PFSK-1 (cell line): ENCODE data around the gene SCRG1.

ENCODE experiments used
- FOXP2 ChIP-seq: optimal IDR thresholded peaks from 2 replicates; pipeline ENCODE3; 2011; ENCODE audit warnings: borderline replicate concordance, control low read depth, inconsistent platforms; ENCODE audit not compliant: insufficient read depth; ENCODE audit errors: extremely low read length, extremely low read depth
- POLR2AphosphoS5 ChIP-seq: IDR thresholded peaks from 2 replicates; pipeline ENCODE4 v1.6.1; 2012; ENCODE audit warnings: low read depth, mild to moderate bottlenecking, control low read depth, low read length, moderate library complexity
- REST ChIP-seq, 2 experiments: IDR thresholded peaks; 2 replicates each; pipeline versions ENCODE4 v1.6.1 to v1.8.0; 2011 to 2012; ENCODE audit warnings: low read depth in 2 of 2, low read length in 2 of 2, control low read depth in 1 of 2, inconsistent platforms in 1 of 2, mild to moderate bottlenecking in 1 of 2, moderate library complexity in 1 of 2; ENCODE audit not compliant: insufficient read depth in 1 of 2
- SIN3A ChIP-seq: IDR thresholded peaks from 2 replicates; pipeline ENCODE4 v1.6.1; 2012; ENCODE audit warnings: mild to moderate bottlenecking, low read length, moderate library complexity, borderline replicate concordance; ENCODE audit not compliant: insufficient read depth
- TAF1 ChIP-seq: IDR thresholded peaks from 2 replicates; pipeline ENCODE4 v1.6.1; 2012; ENCODE audit warnings: low read length, control low read depth, borderline replicate concordance; ENCODE audit not compliant: insufficient read depth

Gene SCRG1

GRCh38 chr4:173374588-173374987, 24.3 kb downstream of the SCRG1 start:
- TF ChIP-seq TAF1: no peak
- no peak for TF ChIP-seq SIN3A
- no peak for TF ChIP-seq REST (IDR thresholded peaks at IDR 0.05; ENCODE audit: insufficient read depth in 1 of 2, low read depth in 2 of 2, low read length in 2 of 2)
- TF ChIP-seq POLR2AphosphoS5: no peak
- no peak for TF ChIP-seq FOXP2

GRCh38 chr4:173371292-173372192, 27.4 kb downstream of the SCRG1 start:
- 0 out of 2 replicates have a peak, but pooled peaks have one; percentile 16 for TF ChIP-seq SIN3A
- no peak for TF ChIP-seq TAF1

- TF ChIP-seq REST (IDR thresholded peaks at IDR 0.05; ENCODE audit: insufficient read depth in 1 of 2, low read depth in 2 of 2, low read length in 2 of 2) (peak; percentile 71 to 84), FOXP2 (no peak), TAF1 (peak; percentile 77; the same call in 1 of the 2 replicates), SIN3A (peak; percentile 70; the same call in 1 of the 2 replicates), POLR2AphosphoS5 (peak; percentile 88)
These were observed 28.2 kb downstream of the SCRG1 start, which contains the start of gene SAP30 for GRCh38 chr4:173370477-173371291. SAP30 (plus strand) TSS chr4:173370954; CDS start chr4:173371183, 229 bp downstream.

DNA sequence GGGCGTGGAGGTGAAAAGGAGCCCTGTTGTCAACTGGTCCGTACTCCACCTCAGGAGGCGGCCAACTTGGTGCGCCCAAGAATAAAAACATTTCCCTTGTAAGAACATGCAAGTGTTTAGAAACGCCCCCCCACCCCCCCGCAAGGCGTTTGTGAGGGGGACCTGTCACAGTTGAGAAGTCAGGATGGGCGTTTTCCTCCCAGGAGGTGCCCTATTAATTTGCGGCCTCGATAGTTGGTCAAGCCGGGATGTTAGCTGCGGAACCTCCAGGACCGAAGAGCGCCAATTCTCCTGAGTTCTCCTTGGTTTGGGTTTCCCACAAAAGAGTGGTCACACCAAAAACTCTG, 28.8 kb downstream of the SCRG1 start:
- 0 out of 2 replicates have a peak, but pooled peaks have one; percentile 19 for TF ChIP-seq TAF1
- no peak for TF ChIP-seq SIN3A

GRCh38 chr4:173367946-173368345, 31.0 kb downstream of the SCRG1 start:
- no peak for TF ChIP-seq FOXP2
- TF ChIP-seq TAF1: no peak
- no peak for TF ChIP-seq SIN3A

DNA sequence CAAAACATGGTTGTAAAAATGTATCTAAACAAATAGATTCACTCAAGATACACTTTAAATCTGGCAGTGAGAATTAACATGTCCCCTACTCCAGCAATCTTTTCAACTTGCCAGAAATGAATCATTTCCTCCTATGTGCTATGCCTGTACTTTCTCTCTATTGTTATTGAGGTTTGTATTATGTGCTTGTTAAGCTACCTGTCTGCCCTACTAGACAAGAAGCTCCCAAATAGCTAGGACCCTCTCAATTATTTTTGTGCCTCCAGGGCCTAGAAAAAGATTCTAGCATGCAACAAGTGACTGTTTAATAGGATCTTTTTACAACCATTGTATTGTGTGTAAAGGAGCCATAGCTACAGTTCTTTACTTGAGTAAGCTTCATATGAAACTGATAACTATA, 31.6 kb downstream of the SCRG1 start:
- TF ChIP-seq TAF1 (no peak), SIN3A (no peak), POLR2AphosphoS5 (no peak), FOXP2 (no peak), REST (IDR thresholded peaks at IDR 0.05; ENCODE audit: insufficient read depth in 1 of 2, low read depth in 2 of 2, low read length in 2 of 2) (no peak)
